Measurements from ENCODE around the gene FBXL20.
"Not testable (repeated sequence)": the region's sequence is repeated elsewhere in the genome, so short reads cannot be mapped to it uniquely, and the experiment has no call there.

The FBXL20 gene

DNA sequence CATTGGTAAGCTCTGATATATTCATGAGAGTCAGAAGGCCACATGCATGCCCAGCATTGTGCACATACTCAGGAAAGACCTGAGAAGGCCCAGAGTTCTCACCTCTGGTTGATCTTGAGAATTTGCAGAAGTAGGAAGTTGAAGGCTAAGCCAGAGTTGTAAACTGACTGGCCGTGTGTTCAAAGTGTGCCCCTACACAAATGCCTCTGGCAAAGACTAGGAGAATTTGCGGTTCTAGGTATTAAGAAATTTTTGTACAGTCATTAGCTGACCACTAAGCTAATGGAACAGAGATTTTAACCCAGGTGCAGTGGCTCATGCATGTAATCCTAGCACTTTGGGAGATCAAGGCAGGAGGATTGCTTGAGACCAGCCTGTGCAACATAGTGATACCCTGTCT is 25.0 kb downstream of the FBXL20 start:
- no peak for DNase-seq

DNA sequence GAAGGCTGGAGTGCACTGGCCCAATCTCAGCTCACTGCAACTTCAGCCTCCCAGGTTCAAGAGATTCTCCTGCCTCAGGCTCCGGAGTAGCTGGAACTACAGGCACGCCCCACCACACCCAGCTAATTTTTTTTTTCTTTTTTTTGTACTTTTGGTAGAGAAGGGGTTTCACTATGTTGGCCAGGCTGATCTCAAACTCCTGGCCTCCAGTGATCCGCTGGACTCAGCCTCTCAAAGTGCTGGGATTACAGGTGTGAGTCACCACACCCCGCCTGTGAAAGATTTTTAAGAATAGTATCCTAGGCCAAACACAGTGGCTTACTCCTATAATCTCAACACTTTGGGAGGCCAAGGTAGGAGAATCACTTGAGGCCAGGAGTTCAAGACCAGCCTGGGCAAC is 33.6 kb downstream of the FBXL20 start:
- not testable (repeated sequence) for DNase-seq

DNA sequence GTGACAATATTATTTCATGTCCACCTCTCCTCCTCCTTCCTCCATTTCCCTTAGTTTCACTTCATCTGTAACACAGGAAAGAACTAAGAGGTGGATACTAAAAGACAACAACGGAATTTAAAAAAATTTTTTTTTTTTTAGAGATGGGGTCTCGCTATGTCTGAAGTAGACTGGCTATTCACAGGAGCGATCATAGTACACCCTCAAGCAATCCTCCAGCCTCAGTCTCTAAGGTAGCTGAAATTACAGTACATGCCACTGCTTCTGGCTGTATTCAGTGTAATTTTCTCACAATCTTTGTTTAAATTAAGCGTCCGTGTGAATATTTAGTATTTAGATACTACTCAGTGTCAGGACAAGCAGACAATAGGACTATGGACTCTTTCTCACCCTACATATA is 35.6 kb downstream of the FBXL20 start:
- DNase-seq: no peak

DNA sequence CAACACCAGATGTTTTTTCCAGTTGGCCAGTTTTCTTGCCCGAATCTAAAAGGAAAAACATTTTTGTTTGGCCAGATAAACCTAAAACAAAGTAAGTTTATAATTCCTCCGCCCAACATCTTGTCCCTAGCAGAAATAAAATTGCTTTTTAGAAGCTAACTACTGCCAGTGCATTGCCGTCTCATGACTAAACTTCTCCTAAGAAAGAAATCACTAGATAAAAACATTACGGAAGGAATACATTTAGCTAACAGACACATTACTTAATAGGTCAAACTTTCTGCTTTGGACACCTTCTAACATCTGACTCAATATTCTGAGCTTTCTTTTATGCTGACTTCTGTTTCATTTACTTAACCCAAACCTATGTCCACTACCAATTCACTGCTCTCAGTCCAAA is 36.2 kb downstream of the FBXL20 start:
- no peak for DNase-seq

DNA sequence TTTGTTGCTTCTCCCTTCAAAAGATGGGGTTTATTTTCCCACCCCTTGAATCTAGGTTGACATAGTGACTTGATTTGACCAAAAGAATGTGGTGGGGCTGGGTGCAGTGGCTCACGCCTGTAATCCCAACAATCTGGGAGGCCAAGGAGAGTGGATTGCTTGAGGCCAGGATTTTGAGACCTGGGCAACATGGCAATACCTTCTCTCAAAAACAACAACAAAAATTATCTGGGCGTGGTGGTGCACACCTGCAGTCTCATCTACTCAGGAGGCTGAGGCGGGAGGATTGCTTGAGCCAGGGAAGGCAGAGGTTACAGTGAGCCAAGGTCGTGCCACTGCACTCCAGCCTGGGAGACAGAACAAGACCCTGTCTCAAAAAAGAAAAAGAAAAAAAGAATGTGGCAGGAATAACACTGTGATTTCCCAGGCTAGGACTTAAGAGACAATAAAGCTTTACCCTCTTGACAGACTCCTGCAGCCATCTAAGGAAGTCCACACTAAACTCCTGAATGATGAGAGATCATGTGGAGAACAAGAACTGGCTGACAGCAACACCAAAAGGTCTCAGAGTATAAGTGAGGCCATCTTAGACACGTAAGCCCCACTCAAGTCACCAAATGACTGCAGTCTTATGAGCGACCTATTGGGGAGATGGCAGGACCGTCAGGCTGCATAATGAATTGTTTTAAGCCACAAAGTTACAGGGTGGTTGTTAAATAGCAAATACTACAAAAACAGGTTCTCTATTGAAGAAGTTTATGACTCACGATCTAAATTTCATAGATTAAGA is 37.0 kb downstream of the FBXL20 start:
- no peak for DNase-seq

DNA sequence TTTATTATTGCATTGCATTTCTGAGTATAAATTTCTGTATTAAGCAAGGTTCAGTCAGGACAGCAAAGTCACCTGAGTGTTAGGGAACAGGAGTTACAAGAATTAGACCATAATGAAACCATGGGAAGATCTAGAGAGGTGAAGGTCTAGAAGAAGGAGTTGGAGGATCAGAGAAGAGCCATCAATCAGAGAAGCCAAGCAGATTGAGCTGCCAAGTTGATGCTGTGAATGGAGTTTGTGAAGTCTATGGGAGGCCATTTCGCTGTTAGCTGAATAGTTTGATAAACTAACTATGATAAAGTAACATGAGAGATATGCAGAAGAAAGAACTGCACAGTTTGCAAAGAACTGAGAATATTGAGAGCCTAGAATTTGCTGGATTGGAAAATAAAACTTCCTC is 40.4 kb downstream of the FBXL20 start:
- DNase-seq: no peak

DNA sequence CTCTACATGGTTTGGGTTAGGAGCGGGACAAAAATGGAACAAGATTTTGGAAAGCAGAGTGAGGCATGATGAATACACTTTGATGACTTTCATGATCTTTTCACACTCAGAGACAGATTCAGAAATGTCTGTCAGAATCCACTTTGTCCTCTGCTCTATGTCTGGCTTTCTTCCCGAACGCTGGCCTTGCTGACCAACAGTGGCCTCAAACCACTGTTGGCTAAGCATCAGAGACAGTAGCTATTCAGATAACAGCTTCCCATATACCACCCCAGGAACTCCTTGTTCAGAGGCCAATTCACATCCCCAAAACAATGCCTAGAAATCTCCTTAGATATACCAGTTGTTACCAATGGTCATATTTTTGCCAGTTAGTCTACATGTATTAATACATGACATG is 40.9 kb downstream of the FBXL20 start:
- DNase-seq: no peak

DNA sequence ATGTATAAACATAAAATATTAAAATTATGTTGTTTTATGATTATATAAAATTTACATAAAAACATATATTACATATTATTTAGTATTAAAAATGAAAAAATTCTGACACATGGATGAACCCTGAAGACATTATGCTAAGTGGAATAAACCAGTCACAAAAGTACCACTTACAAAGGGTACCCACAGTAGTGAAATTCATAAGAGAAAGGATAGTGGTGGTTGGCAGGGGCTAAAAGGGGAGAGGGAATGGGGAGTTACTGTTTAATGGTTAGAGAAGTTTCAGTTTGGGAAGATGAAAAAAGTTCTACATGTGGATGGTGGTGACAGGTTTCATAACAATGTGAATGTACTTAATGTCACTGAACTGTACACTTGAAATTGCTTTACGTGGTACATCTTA is 41.4 kb downstream of the FBXL20 start:
- no peak for DNase-seq

DNA sequence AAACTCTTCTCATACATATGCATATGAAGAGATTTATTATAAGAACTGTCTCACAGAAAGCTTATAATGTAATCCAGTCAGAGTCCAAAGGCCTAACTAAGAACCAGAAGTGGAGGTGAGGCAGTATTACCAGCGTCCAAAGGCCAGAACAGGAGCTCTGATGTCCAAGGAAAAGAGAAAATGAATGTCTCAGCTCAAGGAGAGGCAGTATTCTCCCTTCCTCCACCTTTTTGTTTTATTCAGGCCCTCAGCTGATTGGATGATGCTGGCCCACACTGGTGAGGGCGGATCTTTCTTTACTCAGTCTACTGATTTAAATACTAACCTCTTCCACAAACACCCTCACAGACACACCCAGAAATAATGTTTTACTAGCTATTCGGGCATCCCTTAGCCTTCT is 43.4 kb downstream of the FBXL20 start:
- DNase-seq: no peak

DNA sequence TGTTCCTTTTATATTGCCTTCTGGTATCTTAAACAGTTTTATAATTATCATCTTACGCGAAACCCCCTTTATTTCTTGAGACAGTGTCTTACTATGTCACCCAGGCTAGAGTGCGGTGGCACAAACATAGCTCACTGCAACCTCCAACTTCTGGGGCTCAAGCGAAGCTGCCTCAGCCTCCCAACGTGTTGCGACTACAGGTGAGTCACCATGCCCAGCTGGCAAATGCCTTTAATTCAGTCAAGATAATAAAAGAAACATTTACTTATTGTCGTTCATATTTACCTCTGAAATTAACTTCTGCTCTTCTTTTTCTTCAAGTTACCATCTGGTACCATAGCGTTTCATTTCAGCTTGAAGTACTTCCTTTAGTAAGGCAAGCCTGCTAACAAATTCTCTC is 43.9 kb downstream of the FBXL20 start:
- no peak for DNase-seq

DNA sequence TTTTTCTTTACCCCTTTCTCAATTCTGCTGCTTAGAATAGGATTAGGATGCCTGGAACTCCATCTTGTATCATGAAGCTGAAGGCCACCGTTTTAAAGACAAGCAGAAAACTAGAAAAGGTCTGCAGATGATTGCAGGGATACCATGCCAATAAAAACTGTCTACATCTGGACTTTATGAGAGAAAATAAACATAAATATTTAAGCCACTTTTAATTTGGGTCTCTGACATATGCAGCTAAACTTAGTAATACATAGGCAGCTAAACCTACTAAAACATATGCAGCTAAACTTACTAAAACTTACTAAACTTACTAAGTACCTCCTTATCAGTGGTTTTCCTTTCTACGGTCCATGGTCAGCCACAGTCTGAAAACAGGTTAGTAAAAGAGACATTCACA is 48.4 kb downstream of the FBXL20 start:
- DNase-seq: no peak

DNA sequence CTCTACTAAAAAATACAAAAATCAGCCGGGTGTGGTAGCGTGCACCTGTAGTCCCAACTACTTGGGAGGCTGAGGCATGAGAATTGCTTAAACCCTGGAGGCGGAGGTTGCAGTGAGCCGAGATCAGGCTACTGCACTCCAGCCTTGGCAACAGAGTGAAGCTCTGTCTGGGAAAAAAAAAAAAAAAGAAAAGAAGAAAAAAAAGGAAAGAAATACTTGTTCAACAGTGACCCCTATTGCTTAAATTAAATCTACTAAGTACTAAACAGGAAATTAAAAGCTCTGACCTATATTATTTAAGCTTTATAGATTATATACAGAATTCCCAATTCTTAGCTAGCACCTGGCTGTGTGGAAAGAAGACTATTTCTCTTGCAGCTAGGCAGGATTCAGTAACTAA is 48.9 kb downstream of the FBXL20 start:
- DNase-seq: no peak

DNA sequence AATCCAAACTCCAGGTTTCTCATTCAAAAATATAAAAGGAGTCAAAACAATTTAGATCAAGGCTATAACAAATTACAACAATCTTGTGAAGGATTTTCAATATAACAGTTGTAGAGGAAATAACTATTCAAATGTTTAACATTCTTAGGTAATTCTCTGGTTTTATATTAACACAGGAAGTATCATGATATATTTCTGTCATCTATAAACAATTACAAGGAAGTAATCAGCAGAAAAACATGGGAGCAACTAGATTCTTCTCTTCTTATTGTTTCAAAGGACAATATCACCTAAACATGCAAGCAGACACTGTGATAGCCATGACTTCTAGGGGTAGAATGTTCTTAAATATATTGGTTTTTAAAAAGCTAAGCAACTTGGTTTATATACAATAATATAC is 49.9 kb downstream of the FBXL20 start:
- DNase-seq: no peak

DNA sequence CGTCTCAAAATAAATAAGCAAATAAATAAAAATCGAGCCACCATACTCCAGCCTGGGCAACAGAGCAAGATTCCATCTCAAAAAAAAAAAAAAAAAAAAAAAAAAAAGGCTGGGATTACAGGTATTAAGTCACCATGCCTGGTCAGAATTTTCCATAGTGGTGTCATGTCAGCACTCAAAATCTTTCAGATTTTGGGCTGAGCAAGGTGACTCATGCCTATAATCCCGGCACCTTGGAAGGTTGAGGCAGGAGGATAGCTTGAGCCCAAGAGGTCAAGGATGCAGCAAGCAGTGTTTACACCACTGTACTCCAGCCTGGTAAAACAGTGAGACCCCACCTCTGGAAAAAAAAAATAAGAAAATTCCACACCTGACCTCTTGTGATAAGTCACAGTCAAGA is 52.2 kb downstream of the FBXL20 start:
- no peak for DNase-seq

DNA sequence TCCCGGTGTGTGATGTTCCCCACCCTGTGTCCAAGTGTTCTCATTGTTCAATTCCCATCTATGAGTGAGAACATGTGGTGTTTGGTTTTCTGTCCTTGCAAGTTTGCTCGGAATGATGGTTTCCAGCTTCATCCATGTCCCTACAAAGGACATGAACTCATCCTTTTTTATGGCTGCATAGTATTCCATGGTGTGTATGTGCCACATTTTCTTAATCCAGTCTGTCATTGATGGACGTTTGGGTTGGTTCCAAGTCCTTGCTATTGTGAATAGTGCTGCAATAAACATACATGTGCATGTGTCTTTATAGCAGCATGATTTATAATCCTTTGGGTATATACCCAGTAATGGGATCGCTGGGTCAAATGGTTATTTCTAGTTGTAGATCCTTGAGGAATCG is 54.6 kb downstream of the FBXL20 start:
- DNase-seq: not testable (repeated sequence)

DNA sequence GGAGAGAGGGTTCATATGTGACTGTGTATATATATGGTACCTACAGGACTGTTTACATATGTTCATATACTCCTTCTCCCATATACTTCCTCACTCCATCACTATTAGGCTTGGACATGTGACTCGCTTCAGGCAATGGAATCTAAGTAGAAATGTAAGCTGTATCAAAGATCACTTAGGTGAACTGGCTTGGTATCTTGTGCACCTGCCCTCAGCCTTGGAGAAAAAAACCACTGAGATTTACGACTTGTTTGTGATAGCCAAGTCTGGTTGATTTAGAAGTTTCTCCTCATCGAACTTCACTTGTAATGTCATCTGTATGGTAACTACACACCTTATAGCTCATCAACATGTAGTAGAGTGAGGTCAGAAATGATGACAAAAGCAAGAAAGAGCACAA is 59.9 kb downstream of the FBXL20 start:
- no peak for DNase-seq

DNA sequence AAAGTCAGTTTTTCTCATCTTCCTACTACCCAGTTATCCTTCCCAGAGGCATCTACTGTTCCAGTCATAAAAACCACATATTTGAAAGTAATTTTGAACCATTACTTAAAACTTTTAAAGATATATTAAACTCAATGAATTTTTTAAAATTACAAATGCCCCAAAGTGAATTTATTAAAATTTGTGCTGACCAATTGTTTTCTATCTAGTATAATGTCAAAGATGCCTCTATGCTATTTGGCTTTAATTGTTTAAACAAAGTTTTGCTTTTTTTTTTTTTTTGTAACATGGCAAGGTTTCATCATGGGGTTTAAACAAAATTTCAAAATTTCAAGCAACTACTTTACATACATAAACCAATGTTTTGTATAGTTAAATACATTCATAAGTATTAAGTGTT is 60.7 kb downstream of the FBXL20 start:
- DNase-seq: no peak

DNA sequence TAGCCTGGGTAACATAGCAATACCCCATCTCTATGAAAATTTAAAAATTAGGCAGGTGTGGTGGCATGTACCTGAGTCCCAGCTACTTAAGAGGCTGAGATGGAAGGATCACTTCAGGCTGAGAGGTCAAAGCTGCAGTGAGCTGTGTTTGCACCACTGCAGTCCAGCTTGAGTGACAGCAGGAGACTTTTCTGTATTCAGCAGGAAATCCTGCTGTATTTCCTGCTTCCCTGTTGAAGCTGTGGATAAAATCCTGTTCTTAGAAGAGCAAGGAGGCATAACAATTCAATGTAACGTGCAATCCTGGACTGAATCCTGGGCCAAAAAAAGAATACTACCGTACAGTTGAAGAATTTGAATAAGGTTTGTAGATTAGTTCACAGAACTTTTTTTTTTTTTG is 62.2 kb downstream of the FBXL20 start:
- DNase-seq: no peak

DNA sequence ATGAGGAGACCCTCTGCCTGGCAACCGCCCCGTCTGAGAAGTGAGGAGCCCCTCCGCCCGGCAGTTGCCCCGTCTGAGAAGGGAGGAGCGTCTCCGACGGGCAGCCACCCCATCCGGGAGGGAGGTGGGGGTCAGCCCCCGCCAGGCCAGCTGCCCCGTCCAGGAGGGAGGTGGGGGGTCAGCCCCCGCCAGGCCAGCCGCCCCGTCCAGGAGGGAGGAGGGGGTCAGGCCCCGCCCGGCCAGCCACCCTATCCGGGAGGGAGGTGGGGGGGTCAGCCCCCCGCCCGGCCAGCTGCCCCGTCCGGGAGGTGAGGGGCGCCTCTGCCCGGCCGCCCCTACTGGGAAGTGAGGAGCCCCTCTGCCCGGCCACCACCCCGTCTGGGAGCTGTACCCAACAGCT is 63.8 kb downstream of the FBXL20 start:
- DNase-seq: not testable (repeated sequence)

DNA sequence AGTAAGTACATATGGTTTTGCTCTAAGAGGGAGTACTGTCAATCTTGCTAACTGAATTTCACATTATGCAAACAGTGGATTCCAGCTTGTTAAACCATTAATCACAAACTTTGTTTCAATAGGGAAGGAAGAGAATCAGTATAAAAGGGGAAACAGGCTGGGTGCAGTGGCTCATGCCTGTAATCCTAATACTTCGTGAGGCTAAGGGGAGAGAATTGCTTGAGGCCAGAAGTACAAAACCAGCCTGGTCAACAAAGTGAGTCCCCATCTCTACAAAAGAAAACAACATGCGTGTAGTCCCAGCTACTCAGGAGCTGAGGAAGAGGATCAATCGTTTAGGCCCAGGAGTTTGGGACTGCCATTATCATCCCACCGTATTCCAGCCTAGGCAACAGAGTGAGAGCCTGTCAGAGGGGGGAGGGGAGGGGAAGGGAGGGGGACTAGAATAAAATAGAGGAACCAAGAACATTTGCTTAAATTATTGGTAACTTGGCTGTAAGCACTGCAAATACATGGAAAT is 65.7 kb downstream of the FBXL20 start:
- no peak for DNase-seq

DNA sequence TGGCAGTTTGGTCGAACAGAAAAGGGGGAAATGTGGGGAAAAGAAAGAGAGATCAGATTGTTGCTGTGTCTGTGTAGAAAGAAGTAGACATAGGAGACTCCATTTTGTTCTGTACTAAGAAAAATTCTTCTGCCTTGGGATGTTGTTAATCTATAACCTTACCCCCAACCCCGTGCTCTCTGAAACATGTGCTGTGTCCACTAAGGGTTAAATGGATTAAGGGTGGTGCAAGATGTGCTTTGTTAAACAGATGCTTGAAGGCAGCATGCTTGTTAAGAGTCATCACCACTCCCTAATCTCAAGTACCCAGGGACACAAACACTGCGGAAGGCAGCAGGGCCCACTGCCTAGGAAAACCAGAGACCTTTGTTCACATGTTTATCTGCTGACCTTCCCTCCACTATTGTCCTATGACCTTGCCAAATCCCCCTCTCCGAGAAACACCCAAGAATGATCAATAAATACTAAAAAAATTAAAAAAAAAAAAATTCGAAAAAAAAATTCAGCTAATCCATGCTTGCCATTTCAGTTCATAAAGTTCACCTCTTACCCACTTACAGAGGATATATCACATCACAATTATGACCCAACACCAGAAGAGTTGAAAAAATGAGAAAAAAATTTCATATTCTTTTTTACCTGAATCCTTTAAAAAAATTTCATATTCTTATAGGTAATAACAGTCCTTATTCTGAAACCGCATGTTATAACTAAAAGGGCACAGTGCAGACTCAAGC is 67.2 kb downstream of the FBXL20 start:
- DNase-seq: not testable (repeated sequence)

DNA sequence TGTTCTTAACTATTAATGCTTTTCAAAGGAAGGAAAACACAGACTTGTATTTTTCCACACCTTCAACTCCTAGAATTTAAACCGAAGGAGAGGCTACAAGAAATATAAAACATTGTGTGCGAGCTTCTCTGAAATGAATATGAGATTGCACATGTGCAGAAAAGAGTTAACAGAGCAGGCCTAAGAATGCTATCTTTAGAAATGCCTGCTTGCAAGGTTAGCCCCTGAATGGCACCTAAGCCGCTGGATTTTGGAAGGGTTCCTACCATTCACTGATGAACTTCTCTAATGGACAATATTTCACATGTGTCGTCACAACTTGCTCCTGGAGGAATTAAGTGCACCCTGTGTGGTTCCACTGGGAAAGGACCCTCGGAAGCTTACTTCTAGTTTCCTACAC is 69.3 kb downstream of the FBXL20 start:
- no peak for DNase-seq

DNA sequence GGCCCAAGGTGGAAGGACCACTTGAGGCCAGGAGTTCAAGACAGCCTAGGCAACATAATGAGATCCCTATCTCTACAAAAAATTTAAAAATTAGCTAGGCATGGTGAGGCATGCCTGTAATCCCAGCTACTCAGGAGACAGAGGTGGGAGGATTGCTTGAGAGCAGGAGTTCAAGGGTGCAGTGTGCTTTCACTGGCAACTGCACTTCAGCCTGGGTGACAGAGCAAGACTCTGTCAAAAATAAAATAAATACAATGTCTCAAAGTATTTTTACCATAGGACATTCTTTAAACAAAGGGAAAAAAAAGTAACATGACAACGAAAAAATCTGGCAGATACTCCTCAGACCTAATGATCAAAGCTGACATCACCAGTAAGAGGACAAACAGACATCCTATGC is 72.6 kb downstream of the FBXL20 start:
- no peak for DNase-seq

DNA sequence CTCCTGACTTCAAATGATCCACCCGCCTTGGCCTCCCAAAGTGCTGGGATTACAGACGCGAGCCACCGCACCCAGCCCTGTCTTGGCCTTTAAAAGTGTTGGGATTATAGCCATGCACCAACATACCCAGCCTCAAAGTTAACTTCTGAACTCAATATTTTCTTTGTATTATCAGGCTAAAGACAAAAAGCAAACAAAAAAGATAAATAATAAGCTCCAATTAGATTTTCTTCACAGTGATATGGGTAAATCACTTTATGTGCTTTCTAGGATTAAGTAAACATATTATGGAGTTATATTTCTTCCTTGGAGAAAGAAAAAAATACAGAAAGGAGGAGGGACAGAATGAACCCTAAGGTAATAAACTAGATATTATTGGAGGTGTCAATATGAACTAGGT is 74.3 kb downstream of the FBXL20 start:
- DNase-seq: no peak

Measured in islet precursor cell (in vitro differentiated cells).